ENCODE data around the gene ATP4B. TPM values are rescaled to one million over a fixed set of nuclear protein-coding genes. Genes with fewer than 3 reads are reported as not detected.

ATP4B gene
- total RNA-seq, 1 experiment from 2014 or later, result not detected

- BruUV-seq (replicated peaks), result no TSS peak
- DNase-seq (ENCODE audit: low read depth, low spot score) (no peak), ATAC-seq (no peak)
- Histone ChIP-seq H3K27me3 (ENCODE audit: control insufficient read depth, insufficient read depth, low read length) (no peaks in the 10 kb centered on the region), H3K4me3 (ENCODE audit: low read depth in 2 of 2, low read length in 2 of 2) (no peak overlapping the region), H3K9me3 (ENCODE audit: control insufficient read depth, insufficient read depth, low read depth, low read length) (no peaks in the 10 kb centered on the region), H3K4me1 (ENCODE audit: control insufficient read depth, insufficient read depth, low read length) (no peaks in the 10 kb centered on the region), H3K36me3 (ENCODE audit: control insufficient read depth, insufficient read depth, low read length) (peaks cover 3% of the 10 kb centered on the region; the same call in 1 of the 2 replicates), H3K27ac (ENCODE audit: low read length) (no peak overlapping the region)
- in situ Hi-C loops (cut with HindIII; ENCODE audit: low pct_unique_long_range_greater_than_20kb, low sequenced_read_pairs) (no loop called here), intact Hi-C loops (cut with micrococcal nuclease; ENCODE audit: unreplicated experiment) (no loop called here)
- ChIA-PET CTCF (no interaction called here), POLR2A (no interaction called here)
- TF ChIP-seq TCF7L2 (IDR thresholded peaks at IDR 0.05; ENCODE audit: low read depth, low read length), result no peak
- no peak for TF ChIP-seq CTCF (IDR thresholded peaks at IDR 0.05)
- no peak for TF ChIP-seq POLR2AphosphoS5 (IDR thresholded peaks at IDR 0.05; ENCODE audit: low read depth, low read length)
- no peak for TF ChIP-seq SIN3A (IDR thresholded peaks at IDR 0.05; ENCODE audit: borderline replicate concordance, insufficient read depth, low read depth, low read length)
- no peak for TF ChIP-seq REST (IDR thresholded peaks at IDR 0.05; ENCODE audit: insufficient read depth in 1 of 2, low read depth in 2 of 2, low read length in 1 of 2)
These were observed 25.1 kb downstream of the ATP4B start for GRCh38 chr13:113632706-113633484.

GRCh38 chr13:113631341-113632095, 26.5 kb downstream of the ATP4B start:
- no peak for DNase-seq (ENCODE audit: low read depth, low spot score)
- POLR2A ChIA-PET, result no interaction called here
- Histone ChIP-seq H3K27me3 (ENCODE audit: control insufficient read depth, insufficient read depth, low read length) (no peaks in the 10 kb centered on the region), H3K4me3 (ENCODE audit: low read depth in 2 of 2, low read length in 2 of 2) (no peak overlapping the region), H3K9me3 (ENCODE audit: control insufficient read depth, insufficient read depth, low read depth, low read length) (no peaks in the 10 kb centered on the region), H3K27ac (ENCODE audit: low read length) (no peak overlapping the region), H3K36me3 (ENCODE audit: control insufficient read depth, insufficient read depth, low read length) (peaks cover 3% of the 10 kb centered on the region; the same call in 1 of the 2 replicates), H3K4me1 (ENCODE audit: control insufficient read depth, insufficient read depth, low read length) (no peaks in the 10 kb centered on the region)
- TF ChIP-seq POLR2AphosphoS5 (IDR thresholded peaks at IDR 0.05; ENCODE audit: low read depth, low read length) (no peak), CTCF (IDR thresholded peaks at IDR 0.05) (no peak), SIN3A (IDR thresholded peaks at IDR 0.05; ENCODE audit: borderline replicate concordance, insufficient read depth, low read depth, low read length) (no peak)
- ATAC-seq, result no peak
- in situ Hi-C loops (cut with HindIII; ENCODE audit: low pct_unique_long_range_greater_than_20kb, low sequenced_read_pairs), result no loop called here
- no TSS peak for BruUV-seq (replicated peaks)
- intact Hi-C loops (cut with micrococcal nuclease; ENCODE audit: unreplicated experiment), result no loop called here
- CTCF ChIA-PET, result no interaction called here
